ENCODE results near the gene CST3.

- TF ChIP-seq EZH2 (IDR thresholded peaks at IDR 0.05; ENCODE audit: insufficient read depth, poor library complexity, severe bottlenecking) (no peak), EZH2phosphoT487 (IDR thresholded peaks at IDR 0.05; ENCODE audit: insufficient read depth, low read depth) (no peak)
Measured at GRCh38 chr20:23640018-23640601, 2.4 kb upstream of the CST3 start.

Data from GM23248 (cell line).